Measurements from ENCODE around the gene PCBD1. TPM values are rescaled to one million over a fixed set of nuclear protein-coding genes. Genes with fewer than 3 reads are reported as not detected.

PCBD1 gene
- total and polyA plus RNA-seq, 9 donors: 25.5 to 104 (median 60.6) TPM

GRCh38 chr10:70913191-70913892 is 25.0 kb upstream of the PCBD1 start:
- intact Hi-C loops (cut with DNase I): no loop called here
- 43 to 55% (median 51%) methylated on average over 6 of the region's 6 CpGs for WGBS, 3 donors
- no peaks in the 10 kb centered on the region for H3K27me3 ChIP-seq
- no peaks in the 10 kb centered on the region for H3K36me3 ChIP-seq
- no peak overlapping the region for H3K4me3 ChIP-seq
- TF ChIP-seq POLR2A (IDR thresholded peaks at IDR 0.05) (no peak), CTCF (IDR thresholded peaks at IDR 0.05) (no peak), EP300 (IDR thresholded peaks at IDR 0.05) (no peak)
- H3K27ac ChIP-seq: no peak overlapping the region
- no peaks in the 10 kb centered on the region for H3K4me1 ChIP-seq (ENCODE audit: insufficient read depth)
- H3K9me3 ChIP-seq: no peaks in the 10 kb centered on the region
- no peak for DNase-seq

GRCh38 chr10:70912556-70912955 is 24.2 kb upstream of the PCBD1 start:
- peak in 1 of 5 donors; percentile 4 for DNase-seq
- no peak overlapping the region for H3K4me3 ChIP-seq
- no peaks in the 10 kb centered on the region for H3K36me3 ChIP-seq
- no peaks in the 10 kb centered on the region for H3K9me3 ChIP-seq
- WGBS, 3 donors: 84 to 89% (median 85%) methylated on average over 5 of the region's 5 CpGs
- no peak overlapping the region for H3K27ac ChIP-seq
- no peaks in the 10 kb centered on the region for H3K4me1 ChIP-seq (ENCODE audit: insufficient read depth)
- H3K27me3 ChIP-seq: no peaks in the 10 kb centered on the region
- no peak for TF ChIP-seq CTCF (IDR thresholded peaks at IDR 0.05)
- no peak for TF ChIP-seq POLR2A (IDR thresholded peaks at IDR 0.05)
- no peak for TF ChIP-seq EP300 (IDR thresholded peaks at IDR 0.05)
- intact Hi-C loops (cut with DNase I): no loop called here

GRCh38 chr10:70911386-70911785 is 23.0 kb upstream of the PCBD1 start:
- TF ChIP-seq EP300 (IDR thresholded peaks at IDR 0.05) (no peak), POLR2A (IDR thresholded peaks at IDR 0.05) (no peak), CTCF (IDR thresholded peaks at IDR 0.05) (no peak)
- Histone ChIP-seq H3K36me3 (no peaks in the 10 kb centered on the region), H3K27me3 (no peaks in the 10 kb centered on the region), H3K4me1 (ENCODE audit: insufficient read depth) (no peaks in the 10 kb centered on the region), H3K27ac (no peak overlapping the region), H3K9me3 (no peaks in the 10 kb centered on the region), H3K4me3 (no peak overlapping the region)
- peak in 1 of 5 donors; percentile 15 for DNase-seq
- intact Hi-C loops (cut with DNase I): no loop called here
- WGBS, 3 donors: 84 to 93% (median 86%) methylated on average over 4 of the region's 4 CpGs

- TF ChIP-seq CTCF (IDR thresholded peaks at IDR 0.05): no peak
- TF ChIP-seq POLR2A (IDR thresholded peaks at IDR 0.05): no peak
- no peak for TF ChIP-seq EP300 (IDR thresholded peaks at IDR 0.05)
- Histone ChIP-seq H3K27me3 (no peaks in the 10 kb centered on the region), H3K36me3 (no peaks in the 10 kb centered on the region), H3K27ac (no peak overlapping the region), H3K4me1 (ENCODE audit: insufficient read depth) (no peaks in the 10 kb centered on the region), H3K9me3 (no peaks in the 10 kb centered on the region), H3K4me3 (no peak overlapping the region)
- peak in 1 of 5 donors; percentile 24 for DNase-seq
- intact Hi-C loops (cut with DNase I): no loop called here
- 85 to 90% (median 87%) methylated on average over 16 of the region's 16 CpGs for WGBS, 3 donors
Measured at GRCh38 chr10:70910486-70911341, 22.3 kb upstream of the PCBD1 start.
